NCI-H2171 treated with DMSO at 0.1 percent for 48 hours (cell line): ENCODE measurements around the gene HERC2.
"Not testable (repeated sequence)": the region's sequence is repeated elsewhere in the genome, so short reads cannot be mapped to it uniquely, and the experiment has no call there.

ENCODE experiments used
- DNase-seq: peaks from one replicate; lab custom pipeline; 2025; lab: John Stamatoyannopoulos, UW

The HERC2 gene

DNA sequence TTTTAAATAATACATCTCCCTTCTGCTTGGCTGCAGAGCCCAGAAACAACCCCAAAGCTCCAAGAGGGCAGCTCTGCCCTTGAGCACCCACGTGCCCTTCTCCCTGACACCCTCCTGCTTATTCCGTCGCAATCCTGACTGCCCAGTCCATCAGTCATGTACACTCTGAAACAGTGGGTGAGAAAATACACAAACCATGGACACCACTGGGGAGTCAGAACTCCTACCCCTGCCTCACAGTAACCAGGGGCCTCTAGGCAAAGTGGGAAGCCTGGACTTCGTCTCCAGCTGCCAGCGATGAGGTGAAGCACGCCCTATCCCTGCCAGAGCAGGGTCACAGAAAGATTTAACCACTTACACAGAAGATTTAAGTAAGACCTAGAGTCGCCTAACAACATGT lies 40.1 kb downstream of the HERC2 start:
- DNase-seq, result no peak

DNA sequence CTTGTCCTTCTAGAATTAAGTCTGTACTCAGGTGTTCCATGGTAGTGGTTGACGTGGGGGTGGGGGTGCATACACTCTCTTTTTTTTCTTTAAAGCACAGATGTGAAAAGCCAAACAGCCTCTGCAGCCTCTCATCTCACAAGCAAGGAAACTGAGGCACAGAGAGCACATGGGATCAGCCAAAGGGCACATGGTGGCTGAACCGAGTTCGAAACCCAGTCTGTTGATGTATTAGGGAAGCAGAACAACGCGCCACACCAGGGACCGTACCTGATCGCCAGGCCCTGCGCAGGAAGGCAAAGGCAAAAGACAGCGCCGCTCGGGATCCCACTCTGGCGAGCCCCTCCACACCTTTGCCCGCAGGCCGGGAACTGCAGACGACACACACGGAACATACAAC lies 47.3 kb downstream of the HERC2 start:
- no peak for DNase-seq

DNA sequence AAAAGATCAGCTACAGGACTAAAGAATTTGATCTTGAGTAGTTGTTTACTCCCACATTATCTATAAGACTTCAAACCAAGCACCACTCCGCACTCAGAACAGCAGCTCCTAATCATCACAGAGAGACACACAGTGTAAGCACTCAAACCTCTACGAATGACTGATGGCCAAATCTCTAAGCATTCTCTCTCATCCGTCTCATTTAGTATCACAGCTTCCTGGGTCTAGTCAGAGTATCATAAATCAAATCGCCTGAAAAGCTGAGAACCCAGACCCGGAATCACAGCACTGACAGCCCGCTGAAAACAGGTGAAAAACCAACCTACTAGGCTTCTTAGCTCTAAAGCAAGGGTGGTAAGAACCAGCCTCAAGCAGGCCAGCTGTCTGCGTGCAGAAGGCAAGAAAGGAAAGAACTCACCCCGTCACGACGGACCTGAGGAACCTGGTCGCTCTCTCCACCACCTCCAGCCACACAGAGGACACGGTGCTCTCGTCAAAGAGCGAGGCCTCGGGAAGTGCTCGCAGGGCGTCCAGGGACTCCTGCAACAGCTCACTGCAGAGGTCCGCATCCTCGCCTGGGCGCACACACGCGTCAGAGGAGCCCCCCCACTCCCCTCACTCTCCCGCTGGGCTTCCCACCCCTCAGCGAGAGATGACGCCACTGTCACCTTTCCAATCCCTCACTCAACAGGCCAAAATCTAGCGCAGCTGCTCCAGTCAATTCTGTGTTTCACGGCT lies 47.9 kb downstream of the HERC2 start:
- no peak for DNase-seq

DNA sequence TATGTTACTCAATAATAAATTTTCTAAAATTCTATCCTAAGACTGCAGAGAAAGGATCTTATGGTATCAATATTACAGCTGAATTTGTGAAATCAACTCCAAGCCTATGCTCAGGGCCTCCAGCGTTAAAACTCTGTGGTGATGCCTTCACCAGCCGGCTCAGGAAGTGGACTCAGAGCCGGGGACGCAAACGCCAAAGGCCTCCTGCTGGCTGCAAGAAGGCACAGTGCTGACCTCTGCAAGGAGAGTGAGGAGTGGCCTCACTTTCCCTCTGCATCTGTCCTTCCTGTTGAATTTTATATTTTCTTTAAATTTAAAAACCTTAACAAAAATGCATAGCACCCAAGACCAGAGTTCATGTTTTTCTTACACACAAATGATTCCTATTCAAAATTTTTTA lies 48.5 kb downstream of the HERC2 start:
- no peak for DNase-seq

DNA sequence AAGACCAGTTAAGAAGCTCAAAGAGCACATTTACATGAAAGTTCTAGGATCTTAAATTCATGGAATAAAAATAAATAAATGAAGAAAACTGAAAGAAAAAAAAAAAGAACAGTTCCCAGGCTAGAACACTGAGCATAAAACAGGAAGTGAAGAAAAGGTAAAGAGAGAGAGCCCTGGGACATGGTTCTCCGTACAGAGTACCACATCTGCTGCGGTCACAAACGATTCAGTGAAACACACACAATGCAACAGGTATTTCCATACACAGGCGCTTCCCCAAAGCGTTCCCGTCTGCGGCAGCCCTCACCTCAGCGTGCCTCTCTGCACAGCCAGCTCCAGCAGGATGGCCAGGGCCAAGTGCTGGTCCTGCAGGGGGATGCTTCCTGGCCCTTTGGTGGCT lies 49.4 kb downstream of the HERC2 start:
- DNase-seq, result no peak

DNA sequence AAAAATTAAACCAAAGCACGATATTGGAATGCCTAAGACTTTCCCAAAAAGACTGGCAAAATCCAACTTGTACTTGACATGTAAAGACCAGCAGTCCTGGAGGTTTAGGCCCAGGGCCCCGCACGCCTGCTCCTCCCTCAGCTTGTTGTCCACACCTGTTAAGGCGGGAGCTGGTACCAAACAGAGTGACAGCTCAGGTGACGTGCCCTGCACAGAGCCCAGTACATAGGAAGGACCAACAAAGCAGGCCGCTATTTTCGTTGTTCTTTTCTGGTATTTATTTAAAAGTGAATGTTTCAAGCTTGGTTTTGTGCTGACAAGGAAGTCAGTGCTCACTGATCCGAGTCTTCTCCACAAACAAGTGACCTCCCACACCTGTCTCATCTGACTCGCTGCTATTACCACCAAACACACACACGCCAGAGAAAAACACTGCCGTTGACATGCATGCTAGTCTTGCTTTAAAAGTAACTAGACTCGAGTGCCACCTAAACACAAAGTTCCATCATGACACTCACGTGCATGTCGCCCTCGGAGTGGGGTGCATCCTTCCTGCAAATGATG lies 50.2 kb downstream of the HERC2 start:
- DNase-seq, result no peak

DNA sequence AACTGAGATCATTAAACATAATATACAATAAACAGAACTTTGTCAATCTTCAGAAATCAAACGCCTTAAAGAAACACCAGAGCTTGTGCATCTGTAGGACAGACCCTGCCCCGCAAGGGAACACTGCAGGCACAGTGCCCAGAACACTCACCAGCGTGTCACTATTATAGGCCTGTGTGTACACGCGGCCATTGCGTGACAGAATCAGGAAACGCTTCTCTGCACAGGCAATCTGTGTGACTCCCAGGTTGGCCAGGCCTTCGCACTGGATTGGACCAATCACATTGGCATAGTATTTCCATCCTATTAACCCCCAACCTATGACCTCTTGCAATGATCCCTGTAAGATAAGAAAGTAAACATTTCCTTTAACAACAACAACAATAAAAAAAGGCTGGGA lies 52.9 kb downstream of the HERC2 start:
- no peak for DNase-seq

DNA sequence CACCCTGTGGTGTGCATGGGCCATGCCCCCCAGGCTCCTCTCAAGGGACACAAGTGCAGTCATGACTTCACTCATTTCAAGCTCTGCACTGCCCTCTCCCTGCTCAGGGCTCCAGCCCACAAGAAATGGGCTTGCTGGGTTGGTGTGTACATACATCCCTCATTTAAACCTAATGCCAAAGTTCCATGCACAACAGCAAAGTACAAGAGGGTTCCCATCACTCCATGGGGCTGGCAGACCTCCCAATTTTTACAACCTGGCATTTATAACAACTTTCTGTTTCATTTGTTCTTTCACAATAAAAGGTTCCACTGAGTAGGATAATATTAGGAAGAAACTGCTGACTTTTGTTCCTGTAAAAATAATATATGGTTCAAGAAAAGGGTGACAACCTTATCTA lies 54.3 kb downstream of the HERC2 start:
- DNase-seq, result no peak

DNA sequence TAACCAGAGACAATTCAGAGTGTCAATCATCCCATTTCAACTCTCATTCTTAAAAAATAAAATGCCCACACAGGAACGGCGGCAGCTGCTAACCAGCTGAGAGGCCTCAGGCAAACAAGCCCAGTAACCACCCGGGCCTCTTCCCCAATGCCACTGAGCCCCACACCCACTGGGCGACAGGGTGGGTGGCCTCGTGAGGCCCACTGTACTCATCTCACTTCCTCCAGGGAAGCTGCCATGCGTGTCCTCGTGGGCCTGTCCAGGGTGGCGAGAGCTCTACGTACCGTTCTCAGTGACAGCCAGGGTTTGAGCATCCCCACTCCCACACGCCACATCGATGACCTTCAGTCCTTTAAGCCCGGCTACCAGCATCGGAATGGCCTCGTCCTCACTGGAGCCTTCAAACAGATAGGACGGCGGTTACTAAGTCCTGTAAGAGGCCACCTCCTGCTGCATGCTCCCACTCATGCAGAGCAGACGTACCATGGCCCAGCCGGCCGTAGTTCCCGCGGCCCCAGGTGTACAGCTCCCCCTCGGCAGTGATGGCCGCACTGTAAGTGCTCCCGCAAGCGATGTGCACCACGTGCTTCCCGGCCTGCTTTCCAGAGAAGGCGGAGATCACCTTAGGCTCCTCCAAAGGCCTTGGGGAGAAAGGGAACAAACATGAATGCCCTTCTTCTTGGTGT lies 56.5 kb downstream of the HERC2 start:
- no peak for DNase-seq

DNA sequence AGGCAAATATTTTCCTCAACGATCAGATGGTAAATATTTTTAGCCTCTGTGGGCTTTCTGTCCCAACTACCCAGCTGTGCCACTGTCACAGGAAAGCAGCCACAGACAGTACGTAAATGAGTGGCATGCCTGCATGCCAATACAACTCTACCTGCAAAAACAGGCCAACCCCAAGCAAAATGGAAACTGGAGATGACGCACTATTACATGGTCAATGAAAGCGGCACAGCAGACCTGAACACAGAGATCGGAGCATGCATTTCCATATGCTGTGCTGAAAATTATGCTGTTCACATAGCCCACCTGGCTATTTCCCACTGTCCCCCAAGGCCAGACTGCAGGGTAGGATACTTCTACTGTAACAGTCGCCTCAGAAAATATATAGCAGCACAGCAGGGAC lies 57.8 kb downstream of the HERC2 start:
- DNase-seq, result no peak

DNA sequence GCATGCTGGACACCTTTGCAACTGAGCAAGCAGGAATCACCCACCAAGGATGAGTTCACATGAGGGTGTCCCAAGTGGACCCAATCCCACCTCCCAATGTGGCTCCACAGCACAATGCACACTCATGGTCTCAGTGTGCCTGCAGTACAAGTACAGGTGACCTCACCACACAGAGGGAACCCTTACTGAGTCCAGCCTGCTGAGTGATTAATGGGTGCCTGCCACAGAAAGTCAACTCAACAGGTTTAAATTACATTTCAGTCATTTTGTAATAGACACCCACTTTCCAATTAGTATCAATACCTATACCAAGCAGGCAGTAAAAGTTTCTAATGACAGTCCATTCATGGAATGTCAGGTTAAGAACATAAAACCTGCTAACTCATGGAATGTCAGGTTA lies 59.5 kb downstream of the HERC2 start:
- DNase-seq, result no peak

DNA sequence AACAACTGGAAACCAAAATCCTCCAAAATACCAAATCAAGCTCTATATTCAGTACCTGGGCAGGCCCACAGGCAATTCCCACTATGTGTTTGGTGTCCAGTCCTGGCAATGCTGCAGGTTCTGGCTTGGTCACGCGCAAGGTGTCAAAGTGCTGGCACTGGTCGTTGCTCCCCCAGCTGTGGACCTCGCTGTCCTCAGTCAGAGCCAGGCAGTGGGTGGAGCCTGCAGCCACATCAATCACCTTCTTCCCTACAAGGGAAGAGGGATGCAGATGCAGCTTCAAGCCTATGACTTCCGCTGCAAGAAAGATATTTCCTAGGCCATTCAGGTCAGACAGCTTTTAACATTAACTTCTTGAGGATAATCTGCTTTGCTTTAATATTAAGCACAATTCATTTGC lies 61.3 kb downstream of the HERC2 start:
- no peak for DNase-seq

DNA sequence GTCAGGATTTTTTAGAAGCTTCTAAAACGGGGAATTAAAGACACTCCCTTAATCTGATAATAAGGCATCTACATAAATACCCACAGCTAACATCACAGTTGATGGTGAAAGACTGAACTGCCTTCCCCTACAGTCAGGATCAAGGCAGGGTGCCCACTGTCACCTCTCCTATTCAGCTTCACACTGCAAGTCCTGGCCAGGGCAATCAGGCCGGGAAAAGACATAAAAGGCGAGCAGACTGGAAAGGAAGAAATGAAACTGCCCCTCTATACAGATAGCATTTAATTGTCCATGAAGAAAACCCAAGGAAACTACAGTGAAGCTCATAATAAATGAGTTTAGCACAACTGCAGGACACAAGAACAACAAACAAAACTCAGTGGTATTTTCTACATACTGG lies 61.7 kb downstream of the HERC2 start:
- no peak for DNase-seq

DNA sequence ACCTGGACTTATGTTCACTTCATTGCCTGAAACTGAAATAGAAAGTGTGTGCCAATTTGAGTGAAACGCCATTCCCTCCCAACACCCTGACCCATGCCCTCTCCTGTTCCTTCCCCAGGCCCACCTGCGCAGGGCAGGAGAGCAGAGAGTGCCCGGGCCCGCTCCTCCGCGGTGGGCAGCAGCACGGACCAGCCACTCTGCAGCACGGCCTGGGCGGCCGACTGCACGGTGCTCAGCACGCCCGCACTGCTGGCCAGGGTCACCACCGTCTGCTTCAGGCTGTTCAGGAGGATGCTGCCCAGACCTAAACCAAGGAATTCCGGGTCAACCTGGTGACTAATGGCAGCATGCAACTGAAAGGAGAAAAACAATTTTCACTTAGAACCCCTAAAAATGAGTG lies 66.0 kb downstream of the HERC2 start:
- DNase-seq, result no peak

DNA sequence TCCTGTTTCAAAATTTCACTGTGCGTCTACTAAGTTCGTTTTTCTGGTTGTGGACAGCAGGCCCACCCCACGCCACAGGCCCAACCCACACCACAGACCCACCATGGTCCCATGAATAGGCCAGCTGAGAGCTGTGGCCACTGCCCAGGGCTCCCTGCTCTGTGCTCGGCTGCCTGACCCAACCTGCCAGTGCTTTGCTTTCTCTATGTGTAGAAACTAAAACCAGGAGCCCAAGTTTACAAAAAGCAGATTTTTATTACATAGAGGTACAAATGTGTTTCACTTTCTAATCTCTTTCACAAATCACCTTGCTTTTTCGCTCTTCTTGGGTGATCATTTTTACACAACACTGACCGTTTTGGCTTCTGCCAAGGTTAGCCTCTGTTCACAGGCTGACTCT lies 69.1 kb downstream of the HERC2 start:
- no peak for DNase-seq

DNA sequence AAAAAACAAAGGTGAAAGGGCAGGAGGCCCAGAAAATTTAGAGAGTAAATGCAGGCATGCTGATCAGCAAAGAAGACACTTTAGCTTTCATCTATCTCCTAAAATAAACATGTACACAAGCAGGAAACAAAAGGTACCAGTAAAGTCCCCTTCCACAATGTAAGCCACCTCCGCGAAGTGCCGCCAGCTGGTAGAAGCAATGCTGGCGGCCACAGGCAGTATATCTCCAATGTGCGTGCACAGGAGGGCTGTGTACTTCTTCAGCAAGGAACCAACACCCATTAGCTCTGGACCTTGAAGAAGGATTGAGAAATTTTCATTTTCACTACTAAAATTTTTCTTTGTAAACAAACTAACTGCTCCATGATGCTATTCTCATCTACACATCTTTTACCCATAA lies 75.4 kb downstream of the HERC2 start:
- no peak for DNase-seq

DNA sequence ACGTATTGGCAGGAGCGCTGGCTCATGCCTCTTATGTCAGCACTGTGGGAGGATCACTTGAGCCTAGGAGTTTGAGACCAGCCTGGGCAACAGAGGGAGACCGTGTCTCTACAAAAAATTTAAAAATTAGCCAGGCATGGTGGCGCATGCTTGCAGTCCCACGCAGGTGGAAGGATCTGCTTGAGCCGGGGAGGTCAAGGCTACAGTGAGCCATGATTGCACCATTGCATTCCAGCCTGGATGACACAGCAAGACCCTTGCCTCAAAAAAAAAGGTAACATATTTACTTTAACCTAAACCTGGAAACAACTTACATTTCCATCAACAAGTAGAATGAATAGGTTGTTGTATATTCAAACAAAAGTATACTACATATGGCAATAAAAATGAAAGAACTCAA lies 78.1 kb downstream of the HERC2 start:
- DNase-seq, result no peak

DNA sequence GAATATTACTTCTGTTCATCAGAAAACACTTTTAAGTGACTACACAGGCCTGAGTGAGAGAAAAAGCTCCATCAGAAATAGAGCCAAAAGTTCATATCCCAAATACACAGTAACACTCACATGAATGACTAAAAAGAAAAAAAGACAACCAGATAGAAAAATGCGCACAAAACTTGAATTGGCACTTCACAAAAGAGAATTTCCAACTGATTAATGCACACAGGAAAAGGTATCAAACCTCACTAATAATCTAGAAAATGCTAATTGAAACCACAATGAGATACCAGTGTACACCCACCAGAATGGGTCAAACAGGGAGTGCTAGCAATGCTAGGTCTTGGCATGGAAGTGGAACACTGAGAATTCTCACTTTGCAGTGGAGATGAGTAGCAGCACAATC lies 78.6 kb downstream of the HERC2 start:
- no peak for DNase-seq

DNA sequence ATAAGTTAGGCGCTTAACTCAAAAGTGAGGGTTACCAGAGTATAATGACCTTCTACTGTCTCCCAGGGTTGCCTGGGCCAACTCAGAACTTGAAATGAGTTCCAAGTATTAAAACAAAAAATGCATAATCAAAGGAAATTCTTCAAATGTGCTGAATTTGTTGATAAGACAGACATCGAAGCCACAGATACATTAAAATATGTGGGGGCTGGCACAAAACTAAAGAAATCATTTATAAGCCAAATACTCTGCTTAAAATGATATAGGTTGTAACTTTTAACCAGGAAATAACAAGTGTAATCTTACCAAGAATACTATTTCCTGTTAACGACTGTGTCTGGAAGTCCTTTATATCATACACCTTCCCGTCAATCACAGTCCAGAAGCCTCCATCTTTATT lies 83.7 kb downstream of the HERC2 start:
- not testable (repeated sequence) for DNase-seq

DNA sequence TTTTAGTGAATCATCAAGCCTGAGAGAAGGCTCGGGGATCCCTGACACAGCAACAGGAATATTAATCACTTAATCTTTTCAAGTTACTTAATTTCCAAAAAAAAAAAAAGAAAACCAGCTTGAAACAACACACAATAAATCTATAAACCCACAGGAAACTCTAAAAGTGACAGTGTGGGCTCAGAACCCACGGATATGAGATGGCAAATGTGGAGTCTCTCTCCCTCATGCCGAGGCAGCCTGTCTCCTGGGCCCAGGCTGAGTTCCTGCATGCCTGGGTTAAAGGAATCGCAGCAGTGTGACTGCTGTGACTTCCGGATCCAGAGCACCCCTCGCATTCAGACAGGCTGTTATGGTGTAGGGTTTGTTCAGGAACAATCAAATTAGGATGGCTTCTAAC lies 90.2 kb downstream of the HERC2 start:
- DNase-seq, result not testable (repeated sequence)

DNA sequence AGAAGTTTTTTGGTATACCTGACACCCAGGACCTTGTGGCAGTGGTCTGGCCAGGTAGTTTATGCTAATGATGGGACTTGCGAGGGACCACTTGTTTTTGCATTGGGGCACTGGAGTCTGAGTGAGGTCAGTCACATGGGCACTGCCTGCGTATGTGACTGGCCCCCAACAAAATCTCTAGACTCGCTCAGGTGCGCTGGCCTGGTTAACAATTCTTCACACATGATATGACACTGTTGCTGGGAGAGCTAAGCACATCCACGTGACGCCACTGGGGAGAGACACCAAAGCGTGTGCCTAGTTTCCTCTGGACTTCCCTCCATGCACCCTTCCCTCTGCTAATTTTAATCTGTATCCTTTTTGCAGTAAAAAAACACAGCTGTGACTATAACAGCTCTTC lies 90.6 kb downstream of the HERC2 start:
- not testable (repeated sequence) for DNase-seq

DNA sequence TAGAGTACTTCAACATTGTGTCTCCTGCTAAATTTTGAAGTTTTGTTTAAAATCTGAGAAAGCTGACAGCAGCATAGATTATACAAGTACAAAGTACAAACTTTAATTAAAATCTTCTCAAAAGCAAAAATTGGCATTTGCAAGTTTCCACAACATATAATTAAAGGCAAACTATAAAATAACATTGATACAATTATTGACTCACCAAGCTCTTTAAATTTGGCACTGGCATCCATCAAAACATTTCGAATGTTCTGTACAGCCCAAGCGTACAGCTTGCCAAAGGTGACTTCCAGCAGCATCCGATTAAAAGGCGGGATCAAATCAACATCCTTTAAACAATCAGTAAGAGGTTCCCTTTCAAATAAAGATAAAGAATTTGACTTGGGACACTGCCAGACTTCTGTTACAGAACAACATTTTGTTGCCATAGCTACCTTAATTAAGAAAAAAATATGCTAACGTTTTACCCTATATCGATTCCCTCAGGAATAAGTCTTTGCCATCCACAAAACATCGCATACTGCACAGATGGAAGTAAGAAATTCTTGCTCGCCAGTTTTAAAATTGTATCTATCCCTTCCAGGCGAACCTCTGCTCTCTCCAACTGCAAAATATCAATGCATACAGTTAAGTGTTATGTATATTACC lies 92.9 kb downstream of the HERC2 start:
- DNase-seq, result peak; percentile 9

DNA sequence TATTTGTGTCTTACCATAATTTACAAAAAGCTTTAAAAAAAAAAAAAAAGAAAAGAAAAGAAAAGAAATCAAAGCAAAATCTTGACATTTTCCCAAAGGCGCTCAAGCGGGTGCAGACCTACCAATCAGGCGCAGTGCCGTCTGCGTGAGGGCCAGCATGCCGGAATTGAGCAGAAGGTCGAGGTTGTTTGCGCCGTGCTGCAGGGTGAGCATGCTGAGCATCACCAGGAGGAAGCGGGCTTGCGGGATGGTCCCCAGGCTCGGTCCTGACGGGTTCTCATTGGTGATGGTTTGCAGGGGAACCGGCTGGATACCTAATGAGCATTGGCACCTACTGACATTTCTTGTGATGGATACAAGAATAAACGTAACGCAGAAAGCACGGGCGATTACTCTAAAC lies 93.9 kb downstream of the HERC2 start:
- DNase-seq, result no peak
